Measurements from ENCODE around the gene WRAP53.

WRAP53 gene

DNA sequence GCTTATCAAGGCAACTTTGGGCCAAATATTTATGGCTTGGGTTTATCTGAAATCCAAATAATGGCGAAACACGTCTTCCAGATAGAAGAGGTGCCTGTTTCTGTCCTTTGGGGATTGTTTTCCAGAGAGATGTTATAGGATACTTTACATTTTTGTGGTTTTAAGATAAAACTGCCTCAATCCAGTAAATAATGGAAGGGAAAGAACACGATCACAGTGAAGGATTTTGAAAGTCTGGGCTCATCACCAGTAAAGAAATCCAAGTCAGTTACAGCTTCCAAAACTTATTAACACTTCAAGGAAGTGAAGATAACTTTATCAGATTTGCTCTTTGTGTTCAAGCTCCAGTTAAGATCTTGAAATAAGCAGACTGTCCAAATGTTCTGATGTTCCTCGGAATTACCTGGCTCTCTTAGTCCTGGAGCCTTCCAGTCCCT lies 59.4 kb downstream of the WRAP53 start:
- peak; percentile 64 for DNase-seq

DNA sequence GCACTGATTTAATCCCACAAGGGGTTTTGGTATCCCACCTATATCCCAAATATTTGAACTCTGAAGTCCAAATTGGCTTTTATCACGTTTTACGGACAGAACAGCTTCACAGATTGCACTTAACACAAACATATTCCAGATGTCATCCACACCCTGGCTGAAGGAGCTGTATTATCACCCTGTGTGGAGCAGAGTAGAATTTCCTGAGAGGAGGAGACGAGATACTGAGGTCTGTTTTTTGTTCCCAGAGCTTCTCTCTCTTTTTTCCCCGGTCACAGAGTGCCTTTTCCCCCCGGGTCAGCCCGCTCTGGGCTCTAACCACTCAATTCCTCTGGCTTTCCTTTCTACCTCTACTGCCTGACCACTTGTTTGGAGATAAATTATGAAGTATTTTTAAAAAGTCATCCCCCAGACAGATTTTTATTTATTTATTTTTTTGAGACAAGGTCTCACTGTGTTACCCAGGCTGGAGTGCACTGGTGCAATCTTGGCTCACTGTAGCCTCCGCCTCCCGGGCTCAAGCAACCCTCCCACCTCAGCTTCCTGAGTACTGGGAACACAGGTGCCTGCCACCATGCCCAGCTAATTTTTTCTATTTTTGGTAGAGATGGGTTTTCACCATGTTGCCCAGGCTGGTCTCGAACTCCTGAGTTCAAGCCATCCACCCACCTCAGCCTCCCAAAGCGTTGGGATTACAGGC lies 59.9 kb downstream of the WRAP53 start:
- peak; percentile 41 for DNase-seq

DNA sequence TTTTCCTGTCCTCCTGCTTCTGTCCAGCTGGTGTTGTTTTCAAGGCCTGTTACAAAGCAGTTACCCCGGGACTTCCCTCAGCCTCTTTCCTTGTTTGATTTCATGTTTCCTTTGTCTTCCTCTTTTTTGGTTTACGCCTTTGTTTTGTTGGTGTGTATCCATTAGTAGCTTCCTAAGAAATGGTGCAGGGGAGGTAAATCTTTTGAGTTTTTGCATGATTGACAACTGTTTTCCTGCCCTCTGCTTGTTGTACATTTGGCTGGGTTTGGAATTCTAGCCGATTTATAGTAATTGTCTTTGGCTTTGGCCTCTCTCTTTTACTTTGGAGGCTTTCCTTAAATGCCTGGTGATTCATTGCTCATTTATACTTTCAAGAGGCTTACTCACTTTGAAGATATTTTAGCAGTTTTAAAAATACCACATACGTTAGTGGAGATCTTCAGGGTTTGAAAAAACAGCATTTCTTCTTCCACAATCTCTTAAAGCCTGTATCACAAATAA lies 62.1 kb downstream of the WRAP53 start:
- DNase-seq: peak; percentile 88

Data from EL (cell line).